ENCODE results near the gene RHBDD1. TPM values are rescaled to one million over a fixed set of nuclear protein-coding genes. Genes with fewer than 3 reads are reported as not detected.
A peak's percentile ranks its signal among the peaks of the same experiment; 100 is the strongest.

Gene RHBDD1
- total RNA-seq, 2 experiments from 2014 or later: 23.4 to 29.5 TPM

GRCh38 chr2:226909836-226910235, 74.0 kb downstream of the RHBDD1 start:
- peaks cover 17% of the 10 kb centered on the region for H3K36me3 Mint-ChIP-seq (ENCODE audit: low read depth)
- CTCF ChIA-PET: interaction anchor here (1.2 kb wide), 1 partner anchor 110 kb away, joined by 4 read pairs; the partner anchor contains the start of gene IRS1
- no peaks in the 10 kb centered on the region for H3K9me3 Mint-ChIP-seq (ENCODE audit: insufficient read depth)
- H3K27me3 Mint-ChIP-seq (ENCODE audit: low read depth): no peaks in the 10 kb centered on the region
- no peak for DNase-seq
- H3K4me3 Mint-ChIP-seq: no peak overlapping the region
- ATAC-seq: no peak
- peaks cover 26% of the 10 kb centered on the region for H3K4me1 Mint-ChIP-seq (ENCODE audit: low read depth)
- POLR2A ChIA-PET: interaction anchor here (0.7 kb wide), 1 partner anchor 74 kb away, joined by 4 read pairs; the partner anchor contains the start of gene RHBDD1
- H3K27ac Mint-ChIP-seq: no peak overlapping the region

- Mint-ChIP-seq H3K27ac (no peak overlapping the region), H3K36me3 (ENCODE audit: low read depth) (peaks cover 18% of the 10 kb centered on the region)
These were observed 74.5 kb downstream of the RHBDD1 start for GRCh38 chr2:226910384-226910783.

GRCh38 chr2:226911932-226912331, 76.1 kb downstream of the RHBDD1 start:
- no peak for DNase-seq
- Mint-ChIP-seq H3K27me3 (ENCODE audit: low read depth) (no peaks in the 10 kb centered on the region), H3K4me3 (no peak overlapping the region), H3K9me3 (ENCODE audit: insufficient read depth) (no peaks in the 10 kb centered on the region), H3K27ac (no peak overlapping the region), H3K36me3 (ENCODE audit: low read depth) (peaks cover 21% of the 10 kb centered on the region), H3K4me1 (ENCODE audit: low read depth) (peaks cover 10% of the 10 kb centered on the region)
- ChIA-PET POLR2A (no interaction called here), CTCF (no interaction called here)
- ATAC-seq: no peak

More at GRCh38 chr2:226910384-226910783, 74.5 kb downstream of the RHBDD1 start:
- H3K4me1 Mint-ChIP-seq (ENCODE audit: low read depth): peaks cover 21% of the 10 kb centered on the region
- no peak for DNase-seq
- ChIA-PET POLR2A (interaction anchor here (0.7 kb wide), 1 partner anchor 74 kb away, joined by 4 read pairs; the partner anchor contains the start of gene RHBDD1), CTCF (interaction anchor here (1.2 kb wide), 1 partner anchor 110 kb away, joined by 4 read pairs; the partner anchor contains the start of gene IRS1)
- H3K27me3 Mint-ChIP-seq (ENCODE audit: low read depth): no peaks in the 10 kb centered on the region
- no peaks in the 10 kb centered on the region for H3K9me3 Mint-ChIP-seq (ENCODE audit: insufficient read depth)
- no peak overlapping the region for H3K4me3 Mint-ChIP-seq
- ATAC-seq: no peak

GRCh38 chr2:226913641-226914040, 77.8 kb downstream of the RHBDD1 start:
- H3K27ac Mint-ChIP-seq: no peak overlapping the region
- no peak overlapping the region for H3K4me3 Mint-ChIP-seq
- ChIA-PET POLR2A (no interaction called here), CTCF (interaction anchor here (1.0 kb wide), 1 partner anchor 11 kb away, joined by 3 read pairs; no protein-coding TSS in a partner anchor)
- H3K36me3 Mint-ChIP-seq (ENCODE audit: low read depth): peaks cover 21% of the 10 kb centered on the region
- ATAC-seq: no peak
- H3K4me1 Mint-ChIP-seq (ENCODE audit: low read depth): peaks cover 8% of the 10 kb centered on the region
- no peaks in the 10 kb centered on the region for H3K9me3 Mint-ChIP-seq (ENCODE audit: insufficient read depth)
- DNase-seq: no peak
- H3K27me3 Mint-ChIP-seq (ENCODE audit: low read depth): no peaks in the 10 kb centered on the region

- CTCF ChIA-PET: interaction anchor here (0.9 kb wide), 1 partner anchor 113 kb away, joined by 4 read pairs; no protein-coding TSS in a partner anchor
- H3K4me3 Mint-ChIP-seq: no peak overlapping the region
- POLR2A ChIA-PET: no interaction called here
- peaks cover 8% of the 10 kb centered on the region for H3K4me1 Mint-ChIP-seq (ENCODE audit: low read depth)
- H3K27me3 Mint-ChIP-seq (ENCODE audit: low read depth): no peaks in the 10 kb centered on the region
- no peak overlapping the region for H3K27ac Mint-ChIP-seq
- ATAC-seq (no peak), DNase-seq (no peak)
- H3K9me3 Mint-ChIP-seq (ENCODE audit: insufficient read depth): peaks cover 4% of the 10 kb centered on the region
- H3K36me3 Mint-ChIP-seq (ENCODE audit: low read depth): peaks cover 18% of the 10 kb centered on the region
These were observed 80.0 kb downstream of the RHBDD1 start for GRCh38 chr2:226915846-226916360.

- Mint-ChIP-seq H3K27ac (no peak overlapping the region), H3K27me3 (ENCODE audit: low read depth) (no peaks in the 10 kb centered on the region), H3K4me3 (no peak overlapping the region), H3K4me1 (ENCODE audit: low read depth) (peaks cover 8% of the 10 kb centered on the region), H3K9me3 (ENCODE audit: insufficient read depth) (peaks cover 11% of the 10 kb centered on the region), H3K36me3 (ENCODE audit: low read depth) (peaks cover 21% of the 10 kb centered on the region)
- ChIA-PET POLR2A (no interaction called here), CTCF (interaction anchor here (0.9 kb wide), 1 partner anchor 114 kb away, joined by 4 read pairs; no protein-coding TSS in a partner anchor)
- DNase-seq (no peak), ATAC-seq (no peak)
These were observed 80.8 kb downstream of the RHBDD1 start for GRCh38 chr2:226916669-226917068.

GRCh38 chr2:226932443-226932842, 96.6 kb downstream of the RHBDD1 start:
- ChIA-PET POLR2A (no interaction called here), CTCF (no interaction called here)
- Mint-ChIP-seq H3K9me3 (ENCODE audit: insufficient read depth) (no peaks in the 10 kb centered on the region), H3K4me1 (ENCODE audit: low read depth) (no peaks in the 10 kb centered on the region), H3K27ac (no peak overlapping the region), H3K36me3 (ENCODE audit: low read depth) (peaks cover 4% of the 10 kb centered on the region), H3K4me3 (no peak overlapping the region), H3K27me3 (ENCODE audit: low read depth) (no peaks in the 10 kb centered on the region)
- DNase-seq (no peak), ATAC-seq (no peak)

- no peak for ATAC-seq
- Mint-ChIP-seq H3K27me3 (ENCODE audit: low read depth) (no peaks in the 10 kb centered on the region), H3K4me3 (no peak overlapping the region), H3K36me3 (ENCODE audit: low read depth) (peaks cover 4% of the 10 kb centered on the region), H3K27ac (no peak overlapping the region), H3K9me3 (ENCODE audit: insufficient read depth) (no peaks in the 10 kb centered on the region), H3K4me1 (ENCODE audit: low read depth) (no peaks in the 10 kb centered on the region)
- CTCF ChIA-PET: no interaction called here
- DNase-seq: no peak
- POLR2A ChIA-PET: no interaction called here
These were observed 98.8 kb downstream of the RHBDD1 start for GRCh38 chr2:226934546-226935201.

GRCh38 chr2:226943862-226944620, 108.2 kb downstream of the RHBDD1 start:
- DNase-seq: no peak
- Mint-ChIP-seq H3K27ac (no peak overlapping the region), H3K9me3 (ENCODE audit: insufficient read depth) (peaks cover 8% of the 10 kb centered on the region), H3K4me3 (no peak overlapping the region), H3K27me3 (ENCODE audit: low read depth) (no peaks in the 10 kb centered on the region), H3K4me1 (ENCODE audit: low read depth) (no peaks in the 10 kb centered on the region), H3K36me3 (ENCODE audit: low read depth) (peaks cover 16% of the 10 kb centered on the region)
- CTCF ChIA-PET: no interaction called here
- POLR2A ChIA-PET: no interaction called here
- ATAC-seq: no peak

GRCh38 chr2:226953206-226953605, 117.4 kb downstream of the RHBDD1 start:
- ATAC-seq (no peak), DNase-seq (no peak)
- H3K9me3 Mint-ChIP-seq (ENCODE audit: insufficient read depth): peaks cover 21% of the 10 kb centered on the region
- H3K36me3 Mint-ChIP-seq (ENCODE audit: low read depth): peaks cover 20% of the 10 kb centered on the region
- H3K4me1 Mint-ChIP-seq (ENCODE audit: low read depth): peaks cover 16% of the 10 kb centered on the region
- no peaks in the 10 kb centered on the region for H3K27me3 Mint-ChIP-seq (ENCODE audit: low read depth)
- ChIA-PET POLR2A (interaction anchor here (1.2 kb wide), 1 partner anchor 118 kb away, joined by 3 read pairs; no protein-coding TSS in a partner anchor), CTCF (interaction anchor here (1.8 kb wide), 1 partner anchor 30 kb away, joined by 6 read pairs; no protein-coding TSS in a partner anchor)
- no peak overlapping the region for H3K4me3 Mint-ChIP-seq
- H3K27ac Mint-ChIP-seq: no peak overlapping the region

GRCh38 chr2:226953826-226954225, 118.0 kb downstream of the RHBDD1 start:
- H3K27ac Mint-ChIP-seq: peak overlapping the region; percentile 71
- DNase-seq (peak; percentile 38), ATAC-seq (peak; percentile 42)
- H3K9me3 Mint-ChIP-seq (ENCODE audit: insufficient read depth): peaks cover 21% of the 10 kb centered on the region
- peaks cover 16% of the 10 kb centered on the region for H3K4me1 Mint-ChIP-seq (ENCODE audit: low read depth)
- POLR2A ChIA-PET: interaction anchor here (1.2 kb wide), 1 partner anchor 119 kb away, joined by 3 read pairs; no protein-coding TSS in a partner anchor
- CTCF ChIA-PET: interaction anchor here (1.8 kb wide), 1 partner anchor 29 kb away, joined by 6 read pairs; no protein-coding TSS in a partner anchor
- H3K4me3 Mint-ChIP-seq: no peak overlapping the region
- peaks cover 20% of the 10 kb centered on the region for H3K36me3 Mint-ChIP-seq (ENCODE audit: low read depth)
- no peaks in the 10 kb centered on the region for H3K27me3 Mint-ChIP-seq (ENCODE audit: low read depth)

All from activated CD8-positive, alpha-beta T cell treated with anti-CD3 and anti-CD28 coated beads, Interleukin-2, amount 10 ng/mL, durations not matched to agents 7 days and 5 days (primary cell).